NCI-H2227 (cell line): ENCODE measurements around the gene ANKRD50.
A peak's percentile ranks its signal among the peaks of the same experiment; 100 is the strongest.

ENCODE experiments used
- DNase-seq: peaks from one replicate; lab custom pipeline; 2025; ENCODE audit not compliant: unreplicated experiment; lab: John Stamatoyannopoulos, UW

The ANKRD50 gene, protein sequence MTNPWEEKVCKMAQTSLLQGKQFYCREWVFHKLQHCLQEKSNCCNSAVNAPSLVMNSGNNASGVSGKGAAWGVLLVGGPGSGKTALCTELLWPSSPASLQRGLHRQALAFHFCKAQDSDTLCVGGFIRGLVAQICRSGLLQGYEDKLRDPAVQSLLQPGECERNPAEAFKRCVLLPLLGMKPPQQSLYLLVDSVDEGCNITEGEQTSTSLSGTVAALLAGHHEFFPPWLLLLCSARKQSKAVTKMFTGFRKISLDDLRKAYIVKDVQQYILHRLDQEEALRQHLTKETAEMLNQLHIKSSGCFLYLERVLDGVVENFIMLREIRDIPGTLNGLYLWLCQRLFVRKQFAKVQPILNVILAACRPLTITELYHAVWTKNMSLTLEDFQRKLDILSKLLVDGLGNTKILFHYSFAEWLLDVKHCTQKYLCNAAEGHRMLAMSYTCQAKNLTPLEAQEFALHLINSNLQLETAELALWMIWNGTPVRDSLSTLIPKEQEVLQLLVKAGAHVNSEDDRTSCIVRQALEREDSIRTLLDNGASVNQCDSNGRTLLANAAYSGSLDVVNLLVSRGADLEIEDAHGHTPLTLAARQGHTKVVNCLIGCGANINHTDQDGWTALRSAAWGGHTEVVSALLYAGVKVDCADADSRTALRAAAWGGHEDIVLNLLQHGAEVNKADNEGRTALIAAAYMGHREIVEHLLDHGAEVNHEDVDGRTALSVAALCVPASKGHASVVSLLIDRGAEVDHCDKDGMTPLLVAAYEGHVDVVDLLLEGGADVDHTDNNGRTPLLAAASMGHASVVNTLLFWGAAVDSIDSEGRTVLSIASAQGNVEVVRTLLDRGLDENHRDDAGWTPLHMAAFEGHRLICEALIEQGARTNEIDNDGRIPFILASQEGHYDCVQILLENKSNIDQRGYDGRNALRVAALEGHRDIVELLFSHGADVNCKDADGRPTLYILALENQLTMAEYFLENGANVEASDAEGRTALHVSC (N-terminal part only)

DNA sequence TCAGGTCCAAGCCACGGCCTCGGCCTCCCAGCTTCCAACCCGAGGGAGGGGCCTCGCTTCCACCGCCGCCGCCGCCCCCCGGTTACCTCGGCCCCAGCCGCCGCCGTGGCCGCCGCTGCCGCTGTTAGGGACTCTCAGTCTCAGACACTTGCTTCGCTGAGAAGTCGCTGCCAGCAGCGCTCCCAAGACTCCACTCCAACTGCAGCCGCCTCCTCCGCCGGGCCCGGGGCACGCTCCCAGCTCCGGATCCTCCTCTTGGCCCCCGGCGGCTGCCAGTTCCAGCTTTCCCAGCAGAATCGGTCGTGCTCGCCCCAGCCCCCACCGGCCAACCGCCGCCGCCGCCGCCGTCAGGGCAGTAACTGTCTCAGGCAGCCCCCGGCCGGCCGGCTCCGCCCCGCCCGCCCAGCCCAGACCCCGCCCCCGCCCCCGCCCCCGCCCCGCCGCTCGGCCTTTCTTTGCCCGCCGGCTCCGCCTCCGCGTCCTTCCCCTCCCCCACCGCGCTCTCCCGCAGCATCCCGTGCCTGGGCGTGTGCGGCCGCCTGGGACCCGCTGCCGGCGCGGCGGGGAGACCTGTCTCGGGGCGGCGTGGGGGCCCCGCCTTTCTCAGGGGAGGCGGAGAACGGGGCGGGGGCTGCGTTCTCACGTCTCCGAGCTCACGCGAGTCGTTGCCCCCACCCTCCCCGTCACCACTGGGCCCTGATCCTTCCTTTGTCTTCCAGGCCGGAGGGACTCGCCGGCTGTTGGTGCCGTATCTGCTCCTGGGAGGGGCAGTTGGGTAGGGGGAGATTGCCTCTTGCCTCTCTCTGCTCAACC, at the start of gene ANKRD50:
Gene ANKRD50, minus strand, starts transcription at position 361 of the 813 bp plus-strand sequence. CDS start 2,221 bp downstream, outside the sequence.
- DNase-seq, result peak; percentile 94

DNA sequence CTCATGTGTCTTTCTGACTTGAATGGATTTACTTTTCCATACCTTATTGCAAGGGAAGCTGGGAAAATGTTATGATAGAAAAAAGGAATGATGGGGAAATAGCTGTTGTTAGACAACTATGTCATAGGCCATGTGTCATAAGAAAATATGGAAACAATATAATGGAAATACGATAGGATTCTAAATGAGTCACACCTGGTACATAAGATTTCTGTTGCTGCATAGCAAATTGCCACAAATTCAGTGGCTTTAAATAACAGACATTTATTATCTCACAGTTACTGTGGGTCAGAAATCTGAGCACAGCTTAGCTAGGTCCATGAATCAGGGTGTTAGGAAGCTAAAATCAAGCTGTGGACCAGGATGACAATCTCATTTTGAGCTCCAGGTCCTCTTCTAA, 44.6 kb upstream of the ANKRD50 start:
- no peak for DNase-seq

DNA sequence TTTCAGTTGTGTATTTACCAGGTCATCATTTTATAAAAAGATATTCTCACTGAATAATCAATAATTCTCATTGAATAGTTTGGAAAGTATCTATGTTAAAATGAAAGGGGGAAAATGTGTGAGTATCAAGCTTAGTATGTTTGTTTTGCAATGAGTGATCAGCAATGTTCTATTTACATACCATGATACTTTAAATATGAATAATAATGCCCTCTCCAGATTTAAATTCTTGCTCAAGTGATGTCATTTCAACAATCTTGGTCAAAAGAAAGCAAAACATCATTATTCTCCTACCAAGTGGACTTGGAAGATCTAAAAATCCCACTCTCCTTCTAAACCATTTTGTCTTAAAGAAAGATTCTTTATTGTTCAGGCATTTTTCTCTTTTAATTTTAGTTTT, 42.1 kb upstream of the ANKRD50 start:
- no peak for DNase-seq

DNA sequence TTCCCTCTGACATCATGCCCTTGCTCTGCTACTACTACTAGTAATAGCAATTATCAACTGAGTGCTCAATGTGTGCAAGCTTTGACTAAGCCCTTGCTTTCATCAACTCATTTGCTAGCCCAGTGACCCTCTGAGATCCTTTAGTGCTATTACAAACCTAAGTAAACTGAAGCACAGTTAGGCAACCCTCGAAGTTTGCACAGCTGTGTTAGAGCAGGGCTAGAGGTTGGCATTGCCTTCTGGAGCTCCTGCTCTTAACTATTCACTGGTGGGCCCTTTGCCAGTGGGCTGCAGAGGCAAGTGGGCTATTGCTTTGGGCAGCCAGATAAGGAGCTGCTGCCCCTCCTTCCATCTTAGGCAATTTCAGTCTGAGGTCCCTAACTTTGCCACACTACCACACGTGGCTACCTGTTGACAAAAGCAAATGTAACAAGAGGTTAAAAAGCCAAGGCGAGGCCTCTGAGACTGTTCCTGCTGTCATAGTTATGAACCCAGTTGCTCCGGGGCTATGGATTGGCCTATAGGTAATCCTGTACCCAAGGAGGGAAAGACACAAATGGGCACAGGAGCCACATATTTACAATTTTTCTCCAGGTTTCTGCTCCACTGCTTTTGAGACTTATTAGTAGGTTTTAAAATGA, 41.5 kb upstream of the ANKRD50 start:
- no peak for DNase-seq

DNA sequence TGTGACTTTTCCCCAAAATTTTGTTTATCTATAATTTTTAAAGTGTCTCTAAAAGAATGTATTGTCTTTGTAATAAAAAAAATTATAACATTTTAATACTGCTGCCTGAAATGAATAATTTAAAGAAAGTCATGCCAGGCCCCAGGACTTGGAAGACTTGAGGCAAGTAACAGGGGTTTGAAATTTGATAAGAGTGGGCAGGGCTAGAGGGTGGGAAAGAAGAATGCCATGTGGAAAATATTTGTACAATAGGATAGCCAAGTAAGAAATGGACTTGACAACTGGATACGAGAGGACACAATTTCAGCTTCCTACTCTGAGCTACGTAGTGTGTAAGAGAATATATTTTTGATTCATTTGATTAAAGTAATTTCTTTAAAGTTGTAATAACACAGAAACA, 36.9 kb upstream of the ANKRD50 start:
- DNase-seq, result no peak

DNA sequence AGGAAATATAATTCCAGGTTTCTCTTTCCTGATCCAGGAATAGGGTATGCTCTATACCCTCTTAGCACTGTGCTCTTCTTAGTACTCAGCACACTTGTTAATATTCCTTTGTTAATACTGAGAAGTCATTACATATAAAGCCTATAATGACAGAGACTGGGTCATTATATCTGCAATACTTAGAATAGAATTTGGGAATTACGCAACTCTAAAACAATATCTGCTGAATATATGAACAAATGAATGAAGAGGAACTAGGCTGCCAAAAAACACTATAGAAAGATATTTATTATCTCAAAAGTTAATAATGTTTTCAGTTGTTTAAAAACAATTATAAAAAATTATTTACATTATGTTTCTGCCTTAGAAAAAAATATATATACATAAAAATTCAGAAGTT, 36.4 kb upstream of the ANKRD50 start:
- DNase-seq, result no peak

DNA sequence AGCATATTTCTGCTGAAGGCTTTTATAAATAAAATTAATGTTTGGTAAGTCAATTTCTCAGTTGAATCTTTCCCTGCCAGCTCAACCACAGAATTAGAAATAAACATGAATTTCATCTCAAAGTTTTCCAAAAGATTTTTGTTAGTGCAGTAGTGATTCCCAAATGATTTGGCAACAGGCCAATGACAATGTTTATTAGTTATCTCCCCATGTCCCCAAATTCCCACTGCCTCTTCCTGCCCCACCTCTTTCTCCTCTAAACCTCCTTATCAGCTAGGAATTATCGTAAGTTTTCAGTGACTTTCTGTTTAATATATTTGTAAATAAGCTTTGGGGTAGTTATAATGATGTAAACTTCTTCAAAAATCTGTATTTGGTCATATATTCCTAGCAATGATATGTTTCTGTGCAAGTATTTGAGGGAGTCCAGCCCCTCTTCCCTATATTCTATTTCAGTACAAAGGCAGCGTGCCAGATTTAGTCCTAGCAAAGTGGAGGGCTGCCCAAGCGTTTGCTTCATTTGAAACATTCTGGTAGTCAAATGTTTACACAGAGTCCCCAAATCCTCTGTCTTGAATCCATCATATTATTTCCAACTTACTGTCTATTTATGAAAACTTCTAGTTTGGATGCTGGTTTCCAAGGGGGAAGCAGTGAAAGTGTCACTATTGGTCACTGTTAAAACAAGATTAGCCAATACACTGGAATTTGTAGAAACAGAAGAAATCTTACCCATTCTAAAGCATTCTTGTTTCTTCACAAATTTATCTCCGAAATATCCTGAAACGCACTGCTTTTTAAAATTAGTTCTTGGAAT, 33.7 kb upstream of the ANKRD50 start:
- no peak for DNase-seq

DNA sequence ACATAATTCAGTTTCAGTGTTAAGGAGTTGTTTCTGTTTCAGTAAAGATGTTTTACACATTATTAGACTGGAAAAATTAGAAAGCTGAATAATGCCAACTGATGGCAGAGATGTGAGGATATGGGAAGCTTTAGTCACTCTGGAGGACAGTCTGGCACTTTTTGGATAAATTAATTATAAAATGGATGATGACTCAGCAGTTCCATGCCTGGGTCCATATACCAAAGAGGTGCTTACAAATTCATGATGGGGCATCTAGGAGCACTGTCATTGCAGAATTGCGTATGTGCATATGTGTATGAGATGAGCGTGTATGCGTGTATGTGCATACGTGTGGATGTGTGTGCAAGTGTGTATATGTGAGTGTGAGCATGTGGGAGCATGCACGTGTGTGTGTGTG, 31.2 kb upstream of the ANKRD50 start:
- no peak for DNase-seq

DNA sequence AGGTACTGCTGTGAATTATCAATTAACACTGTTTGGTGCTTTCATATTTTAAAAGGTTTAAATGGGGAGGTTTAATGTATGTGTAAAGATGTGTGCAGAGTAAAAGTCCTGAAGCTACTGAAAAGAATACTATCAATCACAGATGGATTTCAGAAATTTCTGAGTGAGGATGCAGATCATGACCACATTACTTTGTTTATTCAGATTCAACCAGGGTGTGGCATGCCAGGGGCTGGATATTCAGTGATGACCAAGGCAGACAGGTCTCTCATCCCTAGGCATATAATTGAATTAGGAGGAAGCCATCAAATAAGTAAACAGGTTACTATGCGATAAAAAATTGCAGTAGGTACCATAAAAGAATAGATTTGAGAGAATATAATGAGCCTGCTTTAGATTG, 28.0 kb upstream of the ANKRD50 start:
- no peak for DNase-seq

DNA sequence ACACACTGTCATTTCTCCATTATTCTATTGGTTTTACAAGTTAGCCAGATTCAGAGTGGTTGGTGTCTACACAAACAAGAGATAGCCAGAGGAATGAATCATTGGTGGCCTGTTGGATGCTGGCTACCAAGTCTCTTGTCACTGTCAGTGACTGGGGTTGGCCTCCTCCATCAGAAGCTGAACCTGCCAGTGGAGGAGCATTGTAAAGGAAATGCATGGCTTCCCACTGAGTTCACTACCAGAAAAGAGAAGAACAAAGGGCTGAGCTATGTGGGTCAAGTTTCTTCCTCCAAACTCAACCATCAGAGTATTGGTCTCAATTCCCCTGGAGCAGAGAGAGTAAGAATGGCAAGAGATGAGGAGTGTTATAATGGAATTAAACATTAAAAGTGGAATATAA, 26.5 kb upstream of the ANKRD50 start:
- DNase-seq, result no peak

DNA sequence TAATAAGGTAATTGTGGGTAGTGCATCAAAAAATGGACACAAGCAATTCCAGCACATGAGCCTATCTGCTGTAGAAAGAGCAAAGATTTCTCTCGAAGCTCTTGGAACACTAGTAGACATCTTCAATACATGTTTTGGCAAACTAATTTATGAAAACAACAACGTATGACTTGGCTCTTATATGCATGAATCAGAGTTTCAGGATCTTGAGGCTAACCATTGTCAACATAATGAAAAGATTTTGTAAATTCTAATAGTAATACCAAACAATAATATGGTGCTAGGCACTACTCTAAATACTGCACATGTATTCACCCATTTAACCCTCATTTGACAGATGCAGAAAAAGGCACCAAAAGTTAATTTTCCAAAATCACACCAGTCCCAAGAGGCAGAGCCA, 25.1 kb upstream of the ANKRD50 start:
- no peak for DNase-seq

DNA sequence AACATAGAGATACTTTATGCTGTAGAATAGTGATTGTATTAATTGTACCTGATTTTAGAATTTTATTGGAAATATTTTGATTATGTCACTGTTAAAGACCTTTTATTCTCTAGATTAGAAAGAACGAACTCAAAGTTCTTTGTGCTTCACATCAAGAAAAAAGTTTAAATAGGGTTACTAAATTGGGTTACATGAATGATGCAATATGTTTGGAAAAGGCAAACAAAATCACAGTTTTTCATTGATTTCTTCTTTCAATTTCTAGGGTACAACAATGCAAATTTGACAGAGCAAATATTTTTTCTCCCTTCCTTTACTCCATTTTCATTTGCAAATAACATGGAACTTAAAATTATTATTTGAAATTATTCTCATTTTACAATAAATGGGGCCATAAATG, 24.0 kb upstream of the ANKRD50 start:
- no peak for DNase-seq

DNA sequence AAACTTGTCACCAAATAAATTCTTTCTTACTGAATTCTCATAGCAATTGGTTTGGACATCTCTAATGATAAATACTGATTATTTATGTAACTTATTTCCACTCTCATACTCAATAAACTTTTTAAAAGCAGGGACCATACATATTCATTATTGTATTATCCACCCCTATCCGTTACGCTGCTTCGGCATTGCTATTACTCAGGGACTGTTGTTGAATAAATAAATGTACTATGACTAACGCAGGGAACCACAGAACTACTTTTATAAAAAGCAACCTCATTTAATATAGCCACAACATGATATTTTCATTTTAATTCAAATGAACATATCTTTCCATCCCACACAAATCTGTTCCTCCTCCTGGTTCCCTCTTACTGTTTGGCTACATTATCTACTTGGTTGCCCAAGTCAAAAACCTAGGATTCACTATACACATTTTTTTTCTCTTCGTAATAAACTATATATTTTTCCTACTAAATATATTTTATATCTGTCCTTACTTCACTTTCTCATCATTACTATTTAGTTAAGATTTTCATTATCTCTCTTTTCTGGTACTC, 14.9 kb upstream of the ANKRD50 start:
- DNase-seq, result no peak

DNA sequence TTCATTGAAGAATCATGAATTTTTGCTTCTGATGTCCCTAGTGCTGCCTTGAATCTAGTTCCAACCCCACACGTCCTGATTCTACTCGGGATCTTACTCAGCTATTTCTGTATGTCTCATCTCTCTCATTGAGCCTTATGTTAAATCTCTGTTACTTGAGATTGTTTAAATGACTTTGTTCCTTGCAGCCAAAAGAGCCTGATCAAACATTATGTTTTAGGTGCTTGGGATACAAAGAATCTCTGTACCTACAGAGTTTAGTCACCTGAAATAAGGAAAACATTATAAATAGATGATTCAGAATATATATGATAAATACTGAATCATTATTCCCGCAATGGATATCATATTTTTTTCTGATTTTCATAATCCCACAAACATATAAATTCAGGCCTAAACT, 13.7 kb upstream of the ANKRD50 start:
- DNase-seq, result no peak

DNA sequence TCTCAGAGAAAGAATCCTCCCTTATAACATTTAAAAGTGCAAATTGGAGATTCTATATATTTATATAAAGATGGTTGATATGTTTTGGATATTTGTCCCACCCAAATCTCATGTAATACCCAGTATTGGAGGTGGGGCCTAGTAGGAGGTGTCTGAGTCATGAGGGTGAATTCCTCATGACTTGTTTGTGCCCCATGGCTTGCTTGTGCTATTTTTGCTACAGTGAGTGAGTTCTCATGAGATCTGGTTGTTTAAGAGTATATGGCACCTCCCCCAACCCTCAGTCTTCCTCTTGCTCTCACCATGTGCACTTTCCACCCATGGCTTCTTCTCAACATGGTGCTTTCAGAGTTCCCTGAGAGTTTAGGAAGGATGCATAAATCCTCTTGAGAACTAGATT, 9.5 kb upstream of the ANKRD50 start:
- DNase-seq, result no peak

DNA sequence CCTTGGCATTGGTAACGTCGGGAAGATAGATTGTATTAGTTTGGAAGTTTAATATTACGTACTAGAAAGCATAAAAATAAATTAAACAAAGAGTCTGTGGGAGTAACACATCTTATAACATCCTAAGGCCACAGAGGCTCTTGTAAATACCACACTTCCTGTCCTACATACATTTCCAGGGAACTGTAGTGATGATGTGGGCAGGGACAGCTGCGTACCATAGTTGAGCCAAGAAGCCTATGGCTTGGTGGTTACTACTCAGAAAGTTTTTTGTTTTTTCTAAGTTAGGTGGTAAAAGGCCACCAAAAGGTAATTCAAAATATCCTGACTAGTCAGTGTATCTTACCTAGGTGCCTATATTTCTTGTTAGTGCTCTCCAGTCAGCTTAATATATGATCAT, 4.6 kb upstream of the ANKRD50 start:
- DNase-seq, result no peak

DNA sequence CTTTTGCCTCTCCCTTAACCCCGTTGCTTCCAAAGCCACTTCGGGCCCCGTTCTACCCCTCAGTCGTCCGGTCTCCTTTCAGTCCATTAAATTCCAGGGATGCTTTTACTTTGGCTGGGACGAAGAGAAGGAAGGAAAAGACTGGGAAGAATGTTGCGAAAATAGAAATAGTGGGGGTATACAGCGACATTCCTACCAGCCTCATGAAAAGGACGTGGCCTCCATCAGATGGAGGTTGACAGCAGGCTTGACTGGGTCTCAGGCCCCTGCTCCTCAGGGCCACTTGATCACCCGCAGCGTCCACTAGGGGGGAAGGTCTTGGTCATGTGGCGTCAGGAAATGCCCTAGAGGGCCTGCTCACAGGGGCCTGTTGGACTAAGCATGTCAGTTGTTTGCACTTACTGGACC, 657 bp upstream of the ANKRD50 start:
- DNase-seq, result peak; percentile 72

DNA sequence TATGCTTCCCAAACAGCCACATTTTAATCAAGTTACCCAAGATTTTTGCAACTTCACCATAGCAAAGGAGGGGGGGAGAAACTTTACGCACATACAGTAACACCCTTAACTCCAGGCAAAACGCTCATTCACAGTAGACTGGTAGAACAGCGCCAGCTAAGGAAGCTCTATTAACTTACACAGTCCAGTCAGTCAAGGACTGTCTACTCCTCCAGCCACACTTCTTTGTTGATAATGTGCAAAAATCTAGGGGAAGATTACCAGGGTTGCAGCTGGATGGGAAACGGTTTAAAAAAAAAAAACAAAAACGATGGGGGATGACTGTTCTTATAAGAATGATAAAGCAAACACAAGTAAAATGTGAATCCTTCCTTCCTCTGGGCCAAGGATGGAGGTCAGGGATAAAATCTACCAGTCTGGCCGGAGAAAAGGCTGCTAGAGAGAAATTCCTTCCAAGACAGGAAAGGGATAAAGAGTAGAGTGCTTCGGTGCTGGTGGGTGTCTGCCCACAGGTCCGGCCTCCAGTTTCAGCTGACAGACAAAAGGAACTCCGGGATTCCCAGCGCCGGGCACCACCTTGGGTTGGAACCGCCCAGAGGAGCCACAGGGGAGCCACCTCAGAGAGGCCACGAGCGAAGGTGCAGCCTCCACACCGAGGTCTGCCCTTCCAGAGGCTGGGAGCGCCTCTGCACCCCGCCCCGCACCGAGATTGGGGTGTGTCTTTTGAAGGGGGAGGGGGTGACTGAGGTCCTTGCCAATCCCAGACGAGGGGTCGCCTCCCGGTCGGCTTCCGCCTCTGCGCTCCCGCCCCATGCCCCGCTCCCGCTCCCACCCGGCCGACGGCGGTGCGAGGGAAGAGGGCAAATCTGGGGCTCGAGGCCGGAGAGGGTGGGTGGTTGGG, 811 bp downstream of the ANKRD50 start:
- DNase-seq, result peak; percentile 72
